ENCODE measurements around the gene STX8.

Gene STX8

DNA sequence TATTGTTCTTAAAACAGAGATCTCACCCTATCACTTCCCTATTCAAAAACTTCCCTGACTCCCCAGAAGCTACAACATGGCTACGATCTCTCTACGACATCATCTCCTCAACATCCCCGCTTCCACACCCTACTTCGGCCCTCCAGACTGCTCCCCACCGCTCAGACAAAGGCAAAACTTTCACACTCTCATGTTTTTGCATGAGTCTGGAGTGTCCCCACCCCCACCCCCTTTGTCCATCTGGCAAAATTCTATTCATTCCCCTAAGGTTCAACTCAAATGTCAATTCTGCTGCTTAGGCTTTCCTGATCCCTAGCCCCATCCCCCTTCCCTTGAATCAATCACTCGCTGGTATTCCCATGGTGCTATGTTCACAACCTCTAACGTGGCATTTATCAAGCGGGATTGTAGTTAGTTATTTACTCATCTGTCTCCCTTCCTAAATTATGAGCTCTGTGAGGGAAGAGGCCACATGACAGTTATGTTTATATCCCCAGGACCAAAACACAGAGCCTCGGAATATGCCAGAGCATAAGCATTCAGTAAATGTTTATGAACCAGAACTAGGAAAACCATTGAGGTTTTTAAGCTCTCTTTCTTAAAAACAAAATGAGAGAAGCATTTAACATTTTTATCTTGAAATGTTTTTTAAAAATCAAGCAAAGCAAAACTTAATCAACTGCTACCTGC is 55.9 kb downstream of the STX8 start:
- DNase-seq (ENCODE audit: insufficient read length, low spot score) (no peak), FAIRE-seq (no peak)
- TF ChIP-seq POLR2A (IDR thresholded peaks at IDR 0.05; ENCODE audit: low read depth, low read length) (no peak), POLR2AphosphoS5 (IDR thresholded peaks at IDR 0.05; ENCODE audit: low read depth, low read length) (no peak), SPI1 (IDR thresholded peaks at IDR 0.05; ENCODE audit: low read depth, low read length) (no peak), PAX5 (IDR thresholded peaks at IDR 0.05; ENCODE audit: insufficient read depth, low read length, severe bottlenecking) (no peak), TAF1 (IDR thresholded peaks at IDR 0.05; ENCODE audit: low read depth, low read length) (no peak), POU2F2 (IDR thresholded peaks at IDR 0.05; ENCODE audit: low read depth, low read length) (no peak)

DNA sequence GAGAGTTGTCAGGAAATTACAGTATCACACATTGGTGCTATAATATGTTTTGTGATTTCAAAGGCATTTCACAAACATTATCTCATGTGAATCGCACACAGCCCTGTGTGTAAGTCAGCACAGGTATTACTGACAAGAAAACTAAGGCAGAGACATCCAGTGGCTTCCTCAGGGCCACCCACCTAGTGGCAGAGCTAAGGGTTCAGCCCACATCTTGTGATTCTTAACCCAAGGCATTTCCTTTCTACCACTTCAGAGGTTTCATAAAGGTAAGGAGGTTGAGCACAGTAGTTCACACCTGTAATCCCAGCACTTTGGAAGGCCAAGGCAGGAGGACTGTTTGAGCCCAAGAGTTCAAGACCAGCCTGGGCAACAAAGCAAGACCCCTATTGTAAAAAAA is 58.2 kb downstream of the STX8 start:
- TF ChIP-seq POLR2A (IDR thresholded peaks at IDR 0.05; ENCODE audit: low read depth, low read length) (no peak), POLR2AphosphoS5 (IDR thresholded peaks at IDR 0.05; ENCODE audit: low read depth, low read length) (no peak), TAF1 (IDR thresholded peaks at IDR 0.05; ENCODE audit: low read depth, low read length) (no peak), POU2F2 (IDR thresholded peaks at IDR 0.05; ENCODE audit: low read depth, low read length) (no peak), SPI1 (IDR thresholded peaks at IDR 0.05; ENCODE audit: low read depth, low read length) (no peak), PAX5 (IDR thresholded peaks at IDR 0.05; ENCODE audit: insufficient read depth, low read length, severe bottlenecking) (no peak)
- DNase-seq (ENCODE audit: insufficient read length, low spot score) (no peak), FAIRE-seq (no peak)

GRCh38 chr17:9513266-9513665 is 62.4 kb downstream of the STX8 start:
- no peak for DNase-seq (ENCODE audit: insufficient read length, low spot score)
- no peak for TF ChIP-seq POLR2A (IDR thresholded peaks at IDR 0.05; ENCODE audit: low read depth, low read length)
- no peak for TF ChIP-seq POLR2AphosphoS5 (IDR thresholded peaks at IDR 0.05; ENCODE audit: low read depth, low read length)
- TF ChIP-seq PAX5 (IDR thresholded peaks at IDR 0.05; ENCODE audit: insufficient read depth, low read length, severe bottlenecking): no peak
- no peak for TF ChIP-seq SPI1 (IDR thresholded peaks at IDR 0.05; ENCODE audit: low read depth, low read length)
- no peak for TF ChIP-seq POU2F2 (IDR thresholded peaks at IDR 0.05; ENCODE audit: low read depth, low read length)
- TF ChIP-seq TAF1 (IDR thresholded peaks at IDR 0.05; ENCODE audit: low read depth, low read length): no peak
- FAIRE-seq: no peak

- TF ChIP-seq SPI1 (IDR thresholded peaks at IDR 0.05; ENCODE audit: low read depth, low read length) (no peak), PAX5 (IDR thresholded peaks at IDR 0.05; ENCODE audit: insufficient read depth, low read length, severe bottlenecking) (no peak), POLR2A (IDR thresholded peaks at IDR 0.05; ENCODE audit: low read depth, low read length) (no peak), POLR2AphosphoS5 (IDR thresholded peaks at IDR 0.05; ENCODE audit: low read depth, low read length) (no peak), POU2F2 (IDR thresholded peaks at IDR 0.05; ENCODE audit: low read depth, low read length) (no peak), TAF1 (IDR thresholded peaks at IDR 0.05; ENCODE audit: low read depth, low read length) (no peak)
- DNase-seq (ENCODE audit: insufficient read length, low spot score) (no peak), FAIRE-seq (no peak)
Measured at GRCh38 chr17:9512323-9513168, 63.1 kb downstream of the STX8 start.

- no peak for DNase-seq (ENCODE audit: insufficient read length, low spot score)
- FAIRE-seq: no peak
- TF ChIP-seq SPI1 (IDR thresholded peaks at IDR 0.05; ENCODE audit: low read depth, low read length) (no peak), TAF1 (IDR thresholded peaks at IDR 0.05; ENCODE audit: low read depth, low read length) (no peak), PAX5 (IDR thresholded peaks at IDR 0.05; ENCODE audit: insufficient read depth, low read length, severe bottlenecking) (no peak), POLR2A (IDR thresholded peaks at IDR 0.05; ENCODE audit: low read depth, low read length) (no peak), POLR2AphosphoS5 (IDR thresholded peaks at IDR 0.05; ENCODE audit: low read depth, low read length) (no peak), POU2F2 (IDR thresholded peaks at IDR 0.05; ENCODE audit: low read depth, low read length) (no peak)
Measured at GRCh38 chr17:9509236-9509816, 66.3 kb downstream of the STX8 start.

DNA sequence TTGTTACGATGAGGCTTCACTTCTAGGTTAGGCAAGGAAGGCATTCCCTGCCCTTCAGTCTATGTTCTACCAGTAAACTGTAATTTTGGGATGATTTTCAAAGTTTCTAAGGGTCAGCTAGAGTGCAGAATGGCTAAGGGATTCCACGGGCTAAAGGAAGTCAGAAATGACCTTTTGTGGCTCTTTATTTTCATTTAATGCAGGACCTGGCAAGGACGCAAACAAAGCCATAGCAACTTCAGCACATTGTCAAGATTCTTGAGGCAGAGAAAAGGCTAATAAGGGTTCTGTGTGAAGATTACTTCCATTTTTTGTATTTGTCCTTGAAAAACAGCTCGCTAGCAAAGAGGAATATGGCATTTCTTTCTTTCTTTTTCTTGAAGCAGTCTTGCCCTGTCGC is 76.6 kb downstream of the STX8 start:
- TF ChIP-seq SPI1 (IDR thresholded peaks at IDR 0.05; ENCODE audit: low read depth, low read length): no peak
- no peak for TF ChIP-seq POLR2AphosphoS5 (IDR thresholded peaks at IDR 0.05; ENCODE audit: low read depth, low read length)
- TF ChIP-seq TAF1 (IDR thresholded peaks at IDR 0.05; ENCODE audit: low read depth, low read length): no peak
- TF ChIP-seq PAX5 (IDR thresholded peaks at IDR 0.05; ENCODE audit: insufficient read depth, low read length, severe bottlenecking): no peak
- no peak for TF ChIP-seq POU2F2 (IDR thresholded peaks at IDR 0.05; ENCODE audit: low read depth, low read length)
- no peak for TF ChIP-seq POLR2A (IDR thresholded peaks at IDR 0.05; ENCODE audit: low read depth, low read length)
- DNase-seq (ENCODE audit: insufficient read length, low spot score) (no peak), FAIRE-seq (no peak)

GRCh38 chr17:9498490-9498889 is 77.1 kb downstream of the STX8 start:
- FAIRE-seq (no peak), DNase-seq (ENCODE audit: insufficient read length, low spot score) (no peak)
- TF ChIP-seq POLR2AphosphoS5 (IDR thresholded peaks at IDR 0.05; ENCODE audit: low read depth, low read length) (no peak), POLR2A (IDR thresholded peaks at IDR 0.05; ENCODE audit: low read depth, low read length) (no peak), SPI1 (IDR thresholded peaks at IDR 0.05; ENCODE audit: low read depth, low read length) (no peak), POU2F2 (IDR thresholded peaks at IDR 0.05; ENCODE audit: low read depth, low read length) (no peak), TAF1 (IDR thresholded peaks at IDR 0.05; ENCODE audit: low read depth, low read length) (no peak), PAX5 (IDR thresholded peaks at IDR 0.05; ENCODE audit: insufficient read depth, low read length, severe bottlenecking) (no peak)

- FAIRE-seq: no peak
- no peak for DNase-seq (ENCODE audit: insufficient read length, low spot score)
- TF ChIP-seq POU2F2 (IDR thresholded peaks at IDR 0.05; ENCODE audit: low read depth, low read length) (no peak), SPI1 (IDR thresholded peaks at IDR 0.05; ENCODE audit: low read depth, low read length) (no peak), POLR2AphosphoS5 (IDR thresholded peaks at IDR 0.05; ENCODE audit: low read depth, low read length) (no peak), TAF1 (IDR thresholded peaks at IDR 0.05; ENCODE audit: low read depth, low read length) (no peak), POLR2A (IDR thresholded peaks at IDR 0.05; ENCODE audit: low read depth, low read length) (no peak), PAX5 (IDR thresholded peaks at IDR 0.05; ENCODE audit: insufficient read depth, low read length, severe bottlenecking) (no peak)
Measured at GRCh38 chr17:9488556-9488955, 87.1 kb downstream of the STX8 start.

- DNase-seq (ENCODE audit: insufficient read length, low spot score) (no peak), FAIRE-seq (no peak)
- TF ChIP-seq TAF1 (IDR thresholded peaks at IDR 0.05; ENCODE audit: low read depth, low read length): no peak
Measured at GRCh38 chr17:9487406-9487805, 88.2 kb downstream of the STX8 start.

Measured in GM12891 (cell line).